ENCODE results near the gene PIAS4.

The PIAS4 gene

DNA sequence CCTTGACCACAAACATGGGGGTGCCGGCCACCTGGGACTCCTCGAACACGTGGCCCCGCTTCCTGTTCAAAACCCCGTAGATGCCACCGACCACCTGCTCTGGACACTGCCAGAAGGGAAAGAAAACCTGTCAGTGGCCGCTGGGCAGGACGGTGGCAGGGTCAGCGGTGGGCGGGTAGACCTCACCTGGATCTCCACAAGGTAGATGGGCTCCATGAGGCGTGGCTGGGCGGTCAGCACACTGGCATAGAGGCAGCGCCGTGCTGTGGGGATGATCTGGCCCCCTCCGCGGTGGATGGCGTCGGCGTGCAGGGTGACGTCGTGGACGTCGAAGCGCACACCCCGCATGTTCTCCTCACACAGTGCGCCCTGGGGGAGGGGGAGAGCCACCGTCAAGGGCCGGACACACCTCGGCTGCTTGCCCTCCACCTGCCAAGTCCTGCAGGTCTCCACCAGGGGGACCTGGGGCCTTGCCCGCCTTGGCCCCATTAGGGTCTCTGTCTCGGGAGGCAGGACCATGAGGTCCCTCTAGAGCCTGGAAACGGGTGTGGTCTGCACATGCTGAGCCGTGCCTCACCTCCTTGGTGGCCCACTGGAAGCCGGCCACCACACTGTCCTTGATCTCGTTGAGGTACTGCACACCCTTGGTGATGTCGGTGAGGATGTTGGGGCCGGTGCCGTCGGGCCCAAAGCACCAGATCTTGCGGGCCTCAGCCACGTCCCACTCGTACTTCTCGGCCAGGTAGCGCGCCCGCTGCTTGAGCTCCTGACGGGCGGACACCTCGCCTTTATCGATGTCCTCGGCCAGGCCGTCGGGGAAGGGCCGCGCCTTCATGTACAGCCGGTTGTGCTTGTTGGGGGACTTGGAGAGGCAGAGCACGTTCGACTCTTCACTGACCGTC lies 30.0 kb upstream of the PIAS4 start:
- CTCF ChIA-PET = interaction anchor here (0.5 kb wide), 1 partner anchor 32 kb away, joined by 3 read pairs; no protein-coding TSS in a partner anchor

DNA sequence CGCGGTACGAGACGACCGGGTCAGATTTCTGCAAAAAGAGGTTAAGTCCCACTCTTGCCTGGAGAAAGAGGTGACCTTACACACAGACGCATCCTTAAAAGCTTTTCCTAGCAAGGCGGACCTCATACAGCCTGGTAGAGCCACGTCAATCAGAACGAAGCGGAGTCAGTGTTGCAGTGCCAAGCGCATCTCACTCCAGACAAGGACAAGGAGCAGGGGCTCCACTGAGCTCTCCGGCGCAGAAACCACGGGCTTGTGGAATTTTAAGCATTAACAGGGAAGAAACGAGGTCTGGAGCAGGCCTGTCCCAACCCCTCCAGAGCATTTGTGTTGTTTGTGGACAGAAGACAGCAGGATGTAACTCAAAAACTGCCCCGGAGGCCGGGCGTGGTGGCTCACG lies 29.4 kb upstream of the PIAS4 start:
- ChIA-PET POLR2A (interaction anchor here (8.3 kb wide), 1 partner anchor 7 kb away, joined by 258 read pairs; the partner anchor contains the start of gene DAPK3), CTCF (no interaction called here)
- H3K4me3 ChIP-seq (ENCODE audit: low read depth, low read length) = no peak overlapping the region
- TF ChIP-seq ZNF561 (tag by site-specific recombination; IDR thresholded peaks at IDR 0.05; ENCODE audit: borderline replicate concordance) (no peak), ZNF600 (tag by site-specific recombination; IDR thresholded peaks at IDR 0.05) (peak; percentile 36; the same call in 1 of the 2 replicates)
- TF ChIP-seq, protein P1, sequence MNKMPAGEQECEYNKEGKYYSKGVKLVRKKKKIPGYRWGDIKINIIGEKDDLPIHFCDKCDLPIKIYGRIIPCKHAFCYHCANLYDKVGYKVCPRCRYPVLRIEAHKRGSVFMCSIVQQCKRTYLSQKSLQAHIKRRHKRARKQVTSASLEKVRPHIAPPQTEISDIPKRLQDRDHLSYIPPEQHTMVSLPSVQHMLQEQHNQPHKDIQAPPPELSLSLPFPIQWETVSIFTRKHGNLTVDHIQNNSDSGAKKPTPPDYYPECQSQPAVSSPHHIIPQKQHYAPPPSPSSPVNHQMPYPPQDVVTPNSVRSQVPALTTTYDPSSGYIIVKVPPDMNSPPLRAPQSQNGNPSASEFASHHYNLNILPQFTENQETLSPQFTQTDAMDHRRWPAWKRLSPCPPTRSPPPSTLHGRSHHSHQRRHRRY (tag by site-specific recombination; IDR thresholded peaks at IDR 0.05) = no peak
- H3K27ac ChIP-seq (ENCODE audit: extremely low read depth, low read depth, low read length) = 0 out of 2 replicates have a peak overlapping the region, but pooled peaks have one; percentile 52
- H3K9me3 ChIP-seq (ENCODE audit: control insufficient read depth, insufficient read depth, low read depth, low read length) = no peaks in the 10 kb centered on the region
- peaks cover 31 to 80% of the 10 kb centered on the region in 2 experiments for H3K36me3 ChIP-seq (ENCODE audit: control insufficient read depth in 2 of 2, insufficient read depth in 1 of 2, low read length in 2 of 2)
- no peaks in the 10 kb centered on the region for H3K4me1 ChIP-seq (ENCODE audit: control insufficient read depth, insufficient read depth, low read length)

More for the DNA sequence above, 30.0 kb upstream of the PIAS4 start:
- no peaks in the 10 kb centered on the region for H3K4me1 ChIP-seq (ENCODE audit: control insufficient read depth, insufficient read depth, low read length)
- peaks cover 31 to 74% of the 10 kb centered on the region in 2 experiments for H3K36me3 ChIP-seq (ENCODE audit: control insufficient read depth in 2 of 2, insufficient read depth in 1 of 2, low read length in 2 of 2)
- peak; percentile 66; the same call in 1 of the 2 replicates for TF ChIP-seq KLF8 (tag by site-specific recombination; IDR thresholded peaks at IDR 0.05)
- TF ChIP-seq BCL11A (tag by site-specific recombination; IDR thresholded peaks at IDR 0.05; ENCODE audit: low read depth) = peak; percentile 5; the same call in 1 of the 2 replicates
- TF ChIP-seq, protein P2, sequence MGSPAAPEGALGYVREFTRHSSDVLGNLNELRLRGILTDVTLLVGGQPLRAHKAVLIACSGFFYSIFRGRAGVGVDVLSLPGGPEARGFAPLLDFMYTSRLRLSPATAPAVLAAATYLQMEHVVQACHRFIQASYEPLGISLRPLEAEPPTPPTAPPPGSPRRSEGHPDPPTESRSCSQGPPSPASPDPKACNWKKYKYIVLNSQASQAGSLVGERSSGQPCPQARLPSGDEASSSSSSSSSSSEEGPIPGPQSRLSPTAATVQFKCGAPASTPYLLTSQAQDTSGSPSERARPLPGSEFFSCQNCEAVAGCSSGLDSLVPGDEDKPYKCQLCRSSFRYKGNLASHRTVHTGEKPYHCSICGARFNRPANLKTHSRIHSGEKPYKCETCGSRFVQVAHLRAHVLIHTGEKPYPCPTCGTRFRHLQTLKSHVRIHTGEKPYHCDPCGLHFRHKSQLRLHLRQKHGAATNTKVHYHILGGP (tag by site-specific recombination; IDR thresholded peaks at IDR 0.05) = no peak
- TF ChIP-seq ZEB2 (tag by site-specific recombination; IDR thresholded peaks at IDR 0.05) = no peak; the same call in 1 of the 2 replicates
- TF ChIP-seq ZBTB8A (tag by site-specific recombination; IDR thresholded peaks at IDR 0.05) = peak; percentile 42; the same call in 1 of the 2 replicates
- TF ChIP-seq OSR2 (tag by site-specific recombination; IDR thresholded peaks at IDR 0.05) = no peak
- no peak for TF ChIP-seq SP2 (tag by site-specific recombination; IDR thresholded peaks at IDR 0.05)
- TF ChIP-seq SP7 (tag by site-specific recombination; IDR thresholded peaks at IDR 0.05) = 0 out of 2 replicates have a peak, but pooled peaks have one; percentile 15
- TF ChIP-seq, protein P3, sequence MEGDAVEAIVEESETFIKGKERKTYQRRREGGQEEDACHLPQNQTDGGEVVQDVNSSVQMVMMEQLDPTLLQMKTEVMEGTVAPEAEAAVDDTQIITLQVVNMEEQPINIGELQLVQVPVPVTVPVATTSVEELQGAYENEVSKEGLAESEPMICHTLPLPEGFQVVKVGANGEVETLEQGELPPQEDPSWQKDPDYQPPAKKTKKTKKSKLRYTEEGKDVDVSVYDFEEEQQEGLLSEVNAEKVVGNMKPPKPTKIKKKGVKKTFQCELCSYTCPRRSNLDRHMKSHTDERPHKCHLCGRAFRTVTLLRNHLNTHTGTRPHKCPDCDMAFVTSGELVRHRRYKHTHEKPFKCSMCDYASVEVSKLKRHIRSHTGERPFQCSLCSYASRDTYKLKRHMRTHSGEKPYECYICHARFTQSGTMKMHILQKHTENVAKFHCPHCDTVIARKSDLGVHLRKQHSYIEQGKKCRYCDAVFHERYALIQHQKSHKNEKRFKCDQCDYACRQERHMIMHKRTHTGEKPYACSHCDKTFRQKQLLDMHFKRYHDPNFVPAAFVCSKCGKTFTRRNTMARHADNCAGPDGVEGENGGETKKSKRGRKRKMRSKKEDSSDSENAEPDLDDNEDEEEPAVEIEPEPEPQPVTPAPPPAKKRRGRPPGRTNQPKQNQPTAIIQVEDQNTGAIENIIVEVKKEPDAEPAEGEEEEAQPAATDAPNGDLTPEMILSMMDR (tag by site-specific recombination; IDR thresholded peaks at IDR 0.05) = peak; percentile 51; the same call in 1 of the 2 replicates
- 0 out of 2 replicates have a peak, but pooled peaks have one; percentile 12 for TF ChIP-seq KLF1 (tag by site-specific recombination; IDR thresholded peaks at IDR 0.05)
- TF ChIP-seq, protein P4, sequence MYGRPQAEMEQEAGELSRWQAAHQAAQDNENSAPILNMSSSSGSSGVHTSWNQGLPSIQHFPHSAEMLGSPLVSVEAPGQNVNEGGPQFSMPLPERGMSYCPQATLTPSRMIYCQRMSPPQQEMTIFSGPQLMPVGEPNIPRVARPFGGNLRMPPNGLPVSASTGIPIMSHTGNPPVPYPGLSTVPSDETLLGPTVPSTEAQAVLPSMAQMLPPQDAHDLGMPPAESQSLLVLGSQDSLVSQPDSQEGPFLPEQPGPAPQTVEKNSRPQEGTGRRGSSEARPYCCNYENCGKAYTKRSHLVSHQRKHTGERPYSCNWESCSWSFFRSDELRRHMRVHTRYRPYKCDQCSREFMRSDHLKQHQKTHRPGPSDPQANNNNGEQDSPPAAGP (tag by site-specific recombination; IDR thresholded peaks at IDR 0.05) = peak; percentile 6; the same call in 1 of the 2 replicates
- peak; percentile 8; the same call in 1 of the 2 replicates for TF ChIP-seq BCL11B (tag by site-specific recombination; IDR thresholded peaks at IDR 0.05; ENCODE audit: low read depth)
- H3K4me3 ChIP-seq (ENCODE audit: low read depth, low read length) = no peak overlapping the region
- POLR2A ChIA-PET = interaction anchor here (1.0 to 2.8 kb wide), 3 partner anchors 8 to 215 kb away, joined by 3 to 24 read pairs (median 4); partner anchors contain the start of genes EEF2 and MRPL54
- H3K9me3 ChIP-seq (ENCODE audit: control insufficient read depth, insufficient read depth, low read depth, low read length) = no peaks in the 10 kb centered on the region
- H3K27ac ChIP-seq (ENCODE audit: extremely low read depth, low read depth, low read length) = peak overlapping the region; percentile 52; the same call in 1 of the 2 replicates

All from HEK293 (cell line).